Right lung (tissue), 5 donors: ENCODE results near the gene ENO3. TPM values are rescaled to one million over a fixed set of nuclear protein-coding genes. Genes with fewer than 3 reads are reported as not detected.

Experiments used
- DNase-seq, 2 donors: peaks; one replicate each; pipeline ENCODE4 v3.0.0-alpha.2; 2013
- polyA plus RNA-seq, 5 donors: library from polyadenylated mRNA; unstranded; fragments of 120-200 nt; gene quantifications; one replicate each; pipeline versions ENCODE4 v1.2.1 to v1.2.3, GENCODE V29; 2013; ENCODE audit warnings: inconsistent platforms in 1 of 5, low replicate concordance in 1 of 5; ENCODE audit not compliant: insufficient read length in 5 of 5, insufficient read depth in 1 of 5

Gene ENO3
- polyA plus RNA-seq, 5 donors = 12.8 to 101 (median 15.4) TPM

DNA sequence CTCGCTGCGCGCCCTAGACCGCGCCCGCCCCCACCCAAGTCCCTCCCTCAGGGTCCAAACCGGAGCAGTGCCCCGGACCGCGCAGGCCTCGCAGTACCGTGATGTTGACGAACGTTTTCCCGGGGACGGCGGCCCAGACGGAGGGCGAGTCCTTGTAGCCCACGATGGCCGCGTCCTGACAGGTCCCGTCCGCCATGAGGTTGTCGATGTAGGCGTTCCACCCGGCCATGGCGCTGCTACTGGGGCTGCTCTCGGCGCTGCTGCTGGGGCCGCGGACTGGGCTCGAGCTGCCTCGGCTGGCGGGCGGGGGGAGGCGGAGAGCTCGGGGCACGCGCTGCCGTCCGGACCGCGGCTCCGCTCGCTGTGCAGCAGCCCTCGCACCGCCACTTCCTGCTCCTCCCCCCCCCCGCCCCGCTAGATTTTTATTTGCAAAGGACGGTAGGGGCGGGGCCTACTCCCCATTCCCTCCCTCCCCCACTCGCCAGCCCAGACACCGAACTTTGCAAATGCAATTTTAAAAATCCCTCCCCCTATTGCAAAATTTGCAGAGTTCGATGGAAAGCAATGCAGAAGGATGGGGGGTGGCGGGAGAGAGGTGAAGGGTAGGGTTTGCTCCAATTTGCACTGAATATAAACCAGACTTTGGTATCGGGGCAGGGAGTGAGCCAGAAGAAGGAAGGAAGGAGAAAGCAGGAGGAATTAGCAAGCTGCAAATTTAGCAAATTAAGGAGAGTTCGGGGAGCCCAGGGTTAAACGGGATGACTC is 2.6 kb upstream of the ENO3 start, which contains the start of gene PFN1:
TSS of gene PFN1 (minus strand) at position 365 of the 765 bp plus-strand sequence. CDS start at position 229, 136 bp downstream.
- DNase-seq = peak; percentile 94

DNA sequence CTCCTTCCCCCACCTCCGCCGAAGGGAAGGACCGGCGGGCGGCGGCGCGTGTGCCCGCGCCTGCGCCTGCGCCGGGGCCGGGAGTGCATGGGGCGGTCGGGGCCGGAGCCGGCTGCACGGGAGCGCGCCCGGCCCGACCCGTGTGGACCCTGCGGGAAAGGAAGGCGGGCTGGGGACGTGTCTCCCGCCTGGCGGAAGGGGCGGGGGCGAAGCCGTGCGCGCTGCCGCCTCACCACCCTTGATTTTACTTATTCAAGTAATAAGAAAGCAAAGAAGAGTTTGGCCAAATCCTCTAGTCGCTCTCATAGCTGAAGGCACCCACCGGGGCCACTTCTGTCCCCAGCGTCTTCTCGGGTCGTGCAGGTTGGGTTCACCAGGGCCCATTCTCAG is 2.0 kb upstream of the ENO3 start:
- DNase-seq = peak; percentile 90 to 93

DNA sequence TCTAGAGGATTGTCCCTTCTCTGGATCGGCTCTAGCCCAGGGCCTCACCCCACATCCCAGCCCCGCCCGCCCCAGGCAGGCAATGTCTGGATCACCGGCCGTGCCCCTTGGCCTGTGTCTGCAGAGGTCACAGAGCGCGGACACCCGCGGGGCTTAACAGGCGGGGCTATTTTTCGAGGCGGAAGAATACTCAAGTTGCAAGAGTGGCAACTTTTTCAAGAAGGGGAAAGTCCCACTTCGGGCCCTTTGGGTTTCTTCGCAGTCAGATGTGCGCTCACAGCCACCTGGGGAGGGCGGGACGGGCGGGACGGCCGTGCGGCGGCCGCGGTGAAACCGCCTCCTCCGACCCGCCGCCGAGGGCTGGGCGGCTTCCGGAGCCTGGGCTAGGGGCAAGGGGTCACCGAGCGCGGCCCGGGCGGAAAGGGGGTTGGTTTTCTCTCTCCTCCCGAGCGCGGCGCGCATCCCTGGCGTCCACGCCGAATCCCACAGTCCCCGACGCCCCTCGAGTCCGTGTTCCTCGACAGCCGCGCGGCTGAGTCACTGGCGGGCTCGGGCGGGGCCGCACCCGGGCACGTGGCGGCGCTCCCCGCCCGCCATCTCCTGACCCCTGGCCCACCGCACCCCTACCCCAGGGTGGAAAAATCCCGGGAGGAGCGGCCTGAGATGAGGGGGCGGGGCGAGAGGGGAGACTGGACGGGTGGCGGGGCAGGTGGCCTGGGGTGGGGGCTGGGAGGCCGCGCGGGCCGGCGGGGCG is 1.4 kb upstream of the ENO3 start:
- DNase-seq = peak; percentile 46 to 65

DNA sequence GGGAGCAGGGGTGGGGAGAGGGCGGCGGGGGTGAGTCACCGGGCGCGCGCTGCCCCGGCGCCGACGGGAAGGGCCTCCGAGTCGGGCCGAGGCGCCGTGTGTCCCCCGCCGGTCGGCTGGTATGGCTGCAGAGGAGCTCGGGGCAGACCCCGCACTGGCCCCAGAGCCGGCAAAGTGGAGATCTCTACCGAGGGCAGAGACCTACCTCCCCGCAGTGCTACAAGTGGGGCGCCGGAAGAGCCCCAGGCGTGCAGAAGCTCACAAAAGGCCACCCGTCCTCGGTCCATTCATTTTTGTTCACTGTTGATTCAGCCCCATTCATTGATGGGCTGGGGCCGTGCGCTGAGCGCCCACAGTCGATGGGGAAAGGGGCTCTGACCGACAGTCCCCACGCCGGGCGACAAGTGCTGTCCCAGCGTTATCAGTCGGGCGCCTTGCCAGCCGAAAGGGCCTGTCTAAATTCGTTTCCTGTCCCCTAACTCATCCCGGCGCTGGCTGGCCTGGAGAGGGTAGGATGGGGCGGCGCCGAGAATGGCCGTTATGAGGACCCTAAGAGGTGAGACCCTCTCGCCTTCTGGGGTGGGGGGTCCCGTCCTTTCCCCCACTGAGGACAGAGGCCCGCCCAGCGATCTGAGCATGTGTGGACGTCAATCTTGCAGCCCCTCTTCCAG is 709 bp upstream of the ENO3 start:
- peak; percentile 33 to 45 for DNase-seq

DNA sequence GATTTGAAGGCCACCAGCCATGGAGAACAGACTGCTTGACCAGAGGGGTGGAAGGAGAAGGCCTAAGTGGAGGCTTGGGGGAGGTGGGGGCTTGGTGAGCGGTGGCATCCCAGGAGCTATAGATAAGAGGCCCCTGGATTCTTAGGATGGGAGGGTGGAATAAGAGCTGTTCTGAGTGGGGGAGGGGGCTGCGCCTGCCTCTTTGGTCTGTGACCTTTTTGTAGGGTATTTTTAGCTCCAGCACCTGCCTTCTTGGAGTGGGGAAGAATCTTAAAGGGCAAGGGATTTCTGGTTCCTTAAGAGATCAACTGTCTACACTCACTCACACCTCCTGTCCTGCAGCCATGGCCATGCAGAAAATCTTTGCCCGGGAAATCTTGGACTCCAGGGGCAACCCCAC is 567 bp downstream of the ENO3 start:
- DNase-seq = no peak

DNA sequence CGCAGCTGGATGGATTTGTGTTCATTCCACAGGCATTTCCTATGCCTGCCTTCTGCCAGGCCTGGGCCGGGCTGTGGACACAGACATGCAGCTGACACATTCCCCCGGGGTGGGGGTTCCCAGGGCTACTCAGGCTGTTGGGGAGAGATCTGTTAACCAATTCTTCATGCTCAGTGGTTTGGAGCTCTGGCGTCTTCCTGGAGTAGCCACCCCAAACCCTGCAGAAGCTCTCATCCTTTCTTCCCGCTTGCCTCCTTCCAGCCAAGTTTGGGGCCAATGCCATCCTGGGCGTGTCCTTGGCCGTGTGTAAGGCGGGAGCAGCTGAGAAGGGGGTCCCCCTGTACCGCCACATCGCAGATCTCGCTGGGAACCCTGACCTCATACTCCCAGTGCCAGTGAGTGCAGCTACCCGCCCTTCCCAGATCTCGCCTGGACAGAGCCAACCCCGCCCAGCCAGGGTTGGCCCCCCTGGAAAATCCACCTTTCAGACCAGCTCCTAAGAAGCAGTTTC is 2.6 kb downstream of the ENO3 start:
- DNase-seq = no peak

DNA sequence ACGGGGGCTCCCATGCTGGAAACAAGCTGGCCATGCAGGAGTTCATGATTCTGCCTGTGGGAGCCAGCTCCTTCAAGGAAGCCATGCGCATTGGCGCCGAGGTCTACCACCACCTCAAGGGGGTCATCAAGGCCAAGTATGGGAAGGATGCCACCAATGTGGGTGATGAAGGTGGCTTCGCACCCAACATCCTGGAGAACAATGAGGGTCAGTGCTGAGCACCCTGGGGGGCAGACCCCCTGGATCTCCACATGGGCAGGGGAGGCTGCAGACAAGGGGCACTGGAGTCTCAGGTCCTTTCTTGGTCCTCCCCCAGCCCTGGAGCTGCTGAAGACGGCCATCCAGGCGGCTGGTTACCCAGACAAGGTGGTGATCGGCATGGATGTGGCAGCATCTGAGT is 4.2 kb downstream of the ENO3 start:
- no peak for DNase-seq

DNA sequence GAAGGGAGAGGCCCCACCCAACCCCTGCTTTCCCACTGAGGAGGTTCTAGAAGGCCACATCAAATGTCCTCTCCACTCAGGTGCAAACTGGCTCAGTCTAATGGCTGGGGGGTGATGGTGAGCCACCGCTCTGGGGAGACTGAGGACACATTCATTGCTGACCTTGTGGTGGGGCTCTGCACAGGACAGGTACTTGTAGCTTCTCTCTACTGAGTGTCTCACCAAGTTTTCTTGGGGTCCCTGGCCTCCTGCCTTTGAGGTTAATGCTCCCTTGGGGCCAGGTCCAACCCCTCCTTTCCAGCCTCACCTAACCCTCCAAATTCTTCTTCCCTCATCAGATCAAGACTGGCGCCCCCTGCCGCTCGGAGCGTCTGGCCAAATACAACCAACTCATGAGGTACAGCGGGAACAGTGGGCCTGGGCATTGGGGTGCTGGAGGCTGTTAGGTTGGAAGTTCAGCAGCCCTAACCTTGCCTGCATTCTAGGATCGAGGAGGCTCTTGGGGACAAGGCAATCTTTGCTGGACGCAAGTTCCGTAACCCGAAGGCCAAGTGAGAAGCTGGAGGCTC is 5.7 kb downstream of the ENO3 start:
- DNase-seq = no peak

DNA sequence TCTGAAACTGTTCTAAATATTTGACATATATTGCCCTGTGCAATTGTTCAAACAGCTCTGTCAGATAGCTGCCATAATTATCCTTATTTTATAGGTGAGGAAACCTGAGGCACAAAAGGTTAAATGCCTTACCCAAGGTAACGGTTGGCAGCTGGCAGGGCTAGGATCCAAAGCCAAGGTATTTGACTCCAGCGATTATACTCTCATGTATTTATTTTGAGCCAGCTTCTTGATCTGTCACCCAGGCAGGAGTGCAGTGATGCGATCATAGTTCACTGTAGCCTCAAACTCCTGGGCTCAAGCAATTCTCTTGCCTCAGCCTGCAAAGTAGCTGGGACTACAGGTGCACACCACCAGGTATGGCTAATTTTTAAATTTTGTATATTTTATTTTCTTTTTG is 7.2 kb downstream of the ENO3 start:
- no peak for DNase-seq

DNA sequence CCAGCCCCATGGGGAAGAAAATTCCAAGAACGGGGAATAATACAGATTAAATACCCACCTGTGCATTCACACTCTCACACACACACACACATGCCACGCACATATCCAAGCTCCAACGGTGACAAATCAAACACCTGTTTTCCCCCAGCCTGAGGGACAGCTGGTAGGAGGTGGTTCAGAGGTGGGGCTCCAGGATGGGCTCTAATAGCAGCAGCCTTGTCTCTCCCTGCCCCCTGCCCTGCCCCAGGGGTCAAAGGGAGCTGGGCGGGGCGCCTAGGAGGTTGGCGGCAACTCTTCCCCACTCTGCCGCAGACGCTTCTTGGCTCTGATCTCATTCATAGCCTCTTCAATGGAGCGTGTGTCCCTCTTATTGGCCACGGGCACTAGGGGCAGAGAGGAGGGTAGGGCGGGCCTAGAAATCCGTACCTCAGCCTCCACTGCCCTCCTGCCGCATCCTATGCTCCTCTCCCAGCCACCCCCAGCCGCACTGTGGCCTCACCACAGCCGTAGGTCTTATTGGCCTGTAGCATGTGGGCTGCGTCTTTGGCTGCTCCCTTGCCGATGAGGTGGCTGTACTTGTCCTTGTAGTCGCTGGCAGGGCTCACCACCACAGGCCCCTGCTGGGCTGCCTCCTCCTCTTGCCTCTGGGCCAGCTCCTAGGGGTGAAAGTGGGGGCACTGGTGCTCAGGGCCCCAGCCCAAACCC is 8.5 kb downstream of the ENO3 start:
- DNase-seq = no peak

DNA sequence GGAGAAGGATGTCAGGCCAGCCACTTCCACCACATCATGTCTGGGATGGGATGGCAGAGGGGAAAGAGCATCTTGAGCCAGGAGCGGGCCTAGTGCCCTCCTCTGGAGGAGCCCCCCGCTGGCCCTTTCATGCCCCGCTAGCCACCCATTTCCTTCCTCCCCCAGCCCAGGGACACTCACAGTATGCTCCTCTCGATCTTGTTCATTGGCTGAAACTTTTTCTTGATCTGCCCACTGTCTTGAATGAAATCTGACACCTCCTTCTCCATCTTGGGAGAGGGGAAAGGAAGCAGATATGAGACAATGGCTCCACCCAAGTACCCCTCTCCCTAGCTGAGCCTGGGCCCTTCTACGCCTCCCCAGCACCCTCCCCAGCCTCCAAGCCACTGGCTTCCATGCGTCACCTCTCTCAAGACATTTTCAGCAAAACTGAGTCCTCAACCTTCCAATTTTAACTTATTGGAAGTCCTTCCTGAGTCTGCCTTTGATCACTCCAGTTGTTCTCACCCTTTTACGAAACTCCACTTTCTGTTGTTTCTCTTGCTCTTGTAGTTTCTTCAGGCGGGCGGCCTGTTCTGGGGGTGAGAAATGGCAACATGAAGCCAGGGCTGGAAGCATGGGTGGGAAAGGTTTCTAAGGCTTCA is 9.5 kb downstream of the ENO3 start:
- no peak for DNase-seq

DNA sequence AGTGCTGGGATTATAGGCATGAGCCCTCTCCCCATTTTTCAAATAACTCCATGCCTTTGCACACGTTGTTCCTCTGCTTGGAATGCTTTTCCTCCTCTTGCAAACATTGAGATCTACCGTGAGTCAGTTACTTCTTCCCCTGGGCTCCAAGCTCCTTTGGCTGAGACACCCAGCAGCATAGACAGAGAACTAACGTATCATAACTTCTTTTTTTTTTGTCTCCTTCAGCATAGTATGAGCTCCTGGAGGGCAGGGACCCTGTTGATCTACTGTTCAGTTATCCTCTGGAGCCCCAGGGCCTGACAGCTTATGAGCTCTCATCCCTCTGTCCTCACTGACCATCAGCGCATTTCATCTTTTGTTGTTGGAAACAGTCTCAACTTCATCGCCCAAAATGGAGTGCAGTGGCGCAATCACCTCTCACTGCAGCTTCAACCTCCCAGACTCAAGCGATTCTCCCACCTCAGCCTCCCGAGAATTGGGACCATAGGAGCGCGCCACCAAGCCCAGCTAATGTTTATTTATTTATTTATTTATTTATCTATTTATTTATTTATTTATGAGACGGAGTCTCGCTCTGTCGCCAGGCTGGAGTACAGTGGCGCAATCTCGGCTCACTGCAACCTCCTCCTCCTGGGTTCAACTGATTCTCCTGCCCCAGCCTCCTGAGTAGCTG is 14.5 kb downstream of the ENO3 start:
- DNase-seq = no peak

DNA sequence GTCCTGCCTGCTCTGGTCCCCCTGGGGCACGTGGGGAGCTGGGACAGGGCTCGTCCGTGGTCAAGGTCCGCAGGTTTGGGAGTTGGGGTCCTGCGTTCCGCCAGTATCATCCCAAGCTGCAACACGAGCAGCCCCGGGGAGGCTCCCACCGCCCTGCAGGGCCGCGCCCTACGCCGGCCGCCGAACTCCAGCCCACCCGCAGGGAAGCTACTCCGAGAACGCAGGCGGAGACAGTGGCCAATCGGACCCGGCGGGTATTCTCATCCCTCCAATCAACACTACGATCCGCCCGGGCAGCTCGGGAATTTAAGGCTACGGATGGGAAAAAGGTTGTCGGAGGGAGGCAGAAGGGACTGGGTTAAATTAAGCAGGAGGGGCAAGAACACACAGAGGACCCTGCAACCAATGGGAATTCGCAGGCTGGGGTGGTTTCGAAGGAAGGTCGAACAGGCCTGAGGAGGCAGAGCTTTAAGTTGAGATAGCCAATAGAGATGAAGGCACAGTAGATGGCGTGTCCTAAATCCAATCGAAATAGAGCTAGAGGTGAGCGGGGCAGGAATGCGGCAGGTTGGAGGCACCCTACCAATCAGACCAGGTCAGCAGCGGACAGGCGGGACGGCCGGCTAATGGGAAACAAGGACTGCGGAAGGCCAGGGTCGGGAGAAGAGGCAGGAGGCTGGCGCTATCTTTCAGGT is 16.1 kb downstream of the ENO3 start:
- peak; percentile 99 for DNase-seq

DNA sequence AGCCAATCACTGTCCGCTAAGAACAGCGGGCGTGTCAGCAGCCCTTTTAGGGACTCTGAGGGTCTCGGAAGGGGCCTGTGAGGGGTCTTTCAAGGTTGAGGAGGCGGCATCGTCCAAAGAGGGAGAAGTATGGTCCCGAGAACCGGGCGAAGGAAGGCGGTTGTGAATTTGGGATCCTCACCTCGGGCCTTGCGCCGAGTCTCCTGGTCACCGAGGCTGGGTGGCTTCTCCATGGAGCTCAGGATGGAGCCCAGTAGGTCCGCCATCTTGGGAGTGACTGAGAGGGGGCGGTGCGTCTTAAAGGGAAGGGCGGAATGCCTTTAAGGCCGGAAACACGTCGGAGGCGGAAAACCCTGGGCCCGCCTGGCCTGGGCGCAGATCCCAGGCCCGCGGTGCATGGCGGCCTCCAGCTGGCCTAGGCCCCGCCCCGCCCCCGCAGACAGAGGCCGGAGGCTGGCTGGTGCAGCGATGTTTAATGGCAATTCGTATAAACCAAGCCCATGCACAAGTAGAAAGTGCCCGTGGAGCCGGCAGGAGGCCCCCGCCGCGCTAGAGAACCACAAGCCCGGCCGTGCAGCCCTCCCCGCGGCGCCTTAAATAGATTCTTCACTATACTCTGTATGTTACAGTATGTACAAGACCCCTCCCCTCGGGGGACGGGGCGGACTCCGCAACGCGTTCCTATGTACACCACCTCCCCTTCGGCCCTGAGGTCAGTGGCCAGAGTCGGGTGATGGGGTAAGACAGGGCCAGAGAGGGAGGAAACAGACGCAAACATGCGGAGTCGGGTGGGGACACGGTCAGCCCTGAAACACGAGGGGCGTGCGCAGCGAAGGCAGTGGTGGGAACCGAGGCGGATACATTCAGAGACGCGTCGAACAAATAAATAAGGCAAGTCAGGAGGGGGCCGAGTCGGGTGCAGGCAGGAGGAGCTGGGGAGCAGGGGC is 16.9 kb downstream of the ENO3 start, which contains the start of gene SPAG7:
TSS of gene SPAG7 (minus strand) at position 279 of the 947 bp plus-strand sequence. CDS start at position 266, 13 bp downstream.
- DNase-seq = peak; percentile 100

DNA sequence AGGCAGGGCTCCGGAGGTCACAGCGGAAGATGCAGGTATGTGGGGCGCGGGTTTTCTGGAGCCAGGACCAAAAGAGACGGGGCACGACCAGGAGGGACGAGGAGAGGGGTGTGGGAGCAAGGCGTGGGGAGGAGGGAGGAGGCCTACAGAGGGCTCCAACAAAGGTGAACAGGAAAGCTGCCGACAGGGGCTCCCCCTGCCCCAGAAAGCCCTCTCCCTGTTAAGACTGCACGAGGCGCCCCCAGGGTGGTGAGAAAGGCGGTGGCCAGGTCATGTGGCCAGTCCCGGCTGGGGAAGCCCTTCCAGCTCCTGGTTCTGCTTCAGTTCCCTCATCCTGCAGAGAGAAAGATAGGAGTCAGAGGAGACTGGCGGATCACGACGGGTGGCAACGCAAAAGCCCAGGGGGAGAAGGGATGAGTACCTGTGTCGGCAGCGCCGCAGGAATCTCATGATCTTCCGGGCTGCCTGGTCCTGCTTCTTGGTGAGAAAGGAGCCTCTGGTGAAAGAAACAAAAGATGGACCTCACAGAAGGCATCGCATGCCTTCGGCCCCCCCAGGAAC is 17.6 kb downstream of the ENO3 start:
- DNase-seq = no peak

DNA sequence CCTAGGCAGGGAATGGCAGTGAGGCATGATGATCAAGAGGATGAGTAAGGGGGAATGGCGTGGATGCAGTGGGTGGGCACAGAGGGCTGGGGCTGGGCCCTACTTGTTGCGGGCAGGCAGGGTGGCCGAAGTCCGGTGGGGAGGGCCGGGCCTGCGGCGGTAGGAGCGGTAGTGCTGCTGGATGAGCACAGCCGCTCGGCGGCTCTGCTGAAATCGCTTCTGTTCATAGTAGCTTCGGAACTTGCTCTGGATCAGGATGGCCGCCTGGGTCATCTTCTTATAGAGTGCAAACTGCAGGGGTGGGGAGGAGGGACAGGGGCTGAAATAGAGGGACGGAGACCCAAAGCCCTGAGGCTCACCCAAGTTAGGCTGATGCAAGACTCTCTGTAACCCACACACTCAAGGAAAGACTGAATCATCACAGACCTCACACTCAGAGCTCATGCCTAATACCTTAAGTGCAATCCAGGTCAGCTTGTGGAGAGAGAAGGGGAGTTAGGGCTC is 18.2 kb downstream of the ENO3 start:
- no peak for DNase-seq

DNA sequence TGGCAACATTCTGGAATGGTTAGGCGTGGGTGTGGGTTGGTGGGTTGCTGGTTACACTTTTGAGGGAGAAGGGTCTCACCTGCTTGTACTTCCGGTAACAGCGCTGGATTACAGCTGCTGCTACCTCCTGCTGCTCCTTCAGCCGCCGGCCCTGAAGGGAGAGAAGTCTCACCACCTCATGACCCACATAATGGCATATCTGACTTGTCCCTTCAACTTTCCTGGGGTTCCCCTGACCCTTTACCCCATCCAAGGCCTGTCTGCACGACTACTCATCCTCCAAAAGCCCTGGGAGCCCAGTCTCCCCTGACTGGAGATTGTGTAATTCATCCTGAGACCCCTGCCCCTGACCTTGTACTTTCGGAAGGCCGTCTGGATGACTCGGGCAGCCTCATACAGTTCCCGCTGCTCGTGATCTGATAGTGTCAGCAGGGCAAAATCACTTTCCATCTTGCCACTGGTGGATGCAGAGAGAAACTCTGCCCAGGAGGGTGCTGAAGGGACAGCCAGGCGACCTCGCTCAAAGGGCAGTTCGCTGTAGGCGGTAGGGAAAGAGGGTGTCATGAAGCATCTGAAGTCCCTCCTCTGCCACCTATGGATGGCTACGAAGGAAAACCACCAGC is 18.7 kb downstream of the ENO3 start:
- no peak for DNase-seq
